Skeletal muscle cell (primary cell): Measurements from ENCODE around the gene GREB1.

ENCODE experiments used
- DNase-seq: peaks from one replicate; pipeline ENCODE4 v3.0.0-alpha.2; 2010; ENCODE audit warnings: low read depth
- H3K4me3 ChIP-seq: 2 replicates; pipeline ENCODE4 v1.5.1; 2011; ENCODE audit warnings: low read depth, mild to moderate bottlenecking, control low read depth, low read length, moderate library complexity

Gene GREB1

DNA sequence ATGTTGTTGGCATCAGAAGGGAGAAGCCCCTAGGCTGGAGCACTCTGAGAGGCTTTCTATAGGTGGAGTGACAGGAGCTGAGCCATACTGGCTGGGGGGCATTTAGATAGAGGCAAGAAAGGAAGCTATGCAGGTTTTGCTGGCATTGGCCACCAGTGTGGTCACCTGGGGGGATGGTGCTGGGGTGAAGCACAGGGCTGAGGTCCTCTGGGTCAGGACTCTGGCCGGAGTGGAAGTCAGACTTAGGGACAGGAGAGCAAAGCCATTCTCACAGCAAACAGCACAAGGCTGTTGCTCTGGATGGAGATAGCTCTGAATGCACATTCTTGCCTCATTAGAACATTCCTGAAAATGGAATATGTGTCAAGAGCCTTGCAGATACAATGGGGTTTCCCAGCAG lies 88.8 kb downstream of the GREB1 start:
- no peak overlapping the region for H3K4me3 ChIP-seq
- no peak for DNase-seq

DNA sequence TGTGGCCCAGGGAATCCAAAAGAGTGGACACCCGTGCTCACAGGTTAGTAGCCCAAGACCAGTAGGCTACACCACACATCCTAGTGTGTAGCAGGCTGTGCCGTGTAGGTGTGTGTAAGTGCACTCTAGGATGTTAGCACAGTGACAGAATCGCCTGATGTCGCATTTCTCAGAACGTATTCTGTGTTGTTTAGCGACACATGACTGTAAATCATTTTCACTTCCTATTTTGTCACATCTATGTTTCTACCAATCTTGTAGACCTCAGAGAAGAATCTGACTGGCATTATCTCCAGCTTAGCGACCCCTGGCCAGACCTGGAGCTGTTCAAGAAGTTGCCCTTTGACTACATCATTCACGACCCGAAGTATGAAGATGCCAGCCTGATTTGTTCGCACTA lies 91.0 kb downstream of the GREB1 start:
- no peak overlapping the region for H3K4me3 ChIP-seq
- DNase-seq, result no peak

DNA sequence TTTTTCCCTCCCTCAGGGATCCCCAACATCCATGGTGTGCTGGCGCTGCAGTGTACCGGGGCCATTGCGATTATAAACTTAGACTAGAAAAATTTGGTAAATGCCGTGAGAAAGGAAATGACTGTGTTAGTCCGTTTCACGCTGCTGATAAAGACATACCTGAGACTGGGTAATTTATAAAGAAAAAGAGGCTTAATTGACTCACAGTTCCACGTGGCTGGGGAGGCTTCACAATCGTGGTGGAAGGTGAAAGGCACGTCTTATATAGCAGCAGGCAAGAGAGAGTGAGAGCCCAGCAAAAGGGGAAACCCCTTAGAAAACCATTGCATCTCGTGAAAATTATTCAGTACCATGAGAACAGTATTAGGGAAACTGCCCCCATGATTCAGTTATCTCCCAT lies 91.8 kb downstream of the GREB1 start:
- H3K4me3 ChIP-seq, result no peak overlapping the region
- DNase-seq, result no peak

DNA sequence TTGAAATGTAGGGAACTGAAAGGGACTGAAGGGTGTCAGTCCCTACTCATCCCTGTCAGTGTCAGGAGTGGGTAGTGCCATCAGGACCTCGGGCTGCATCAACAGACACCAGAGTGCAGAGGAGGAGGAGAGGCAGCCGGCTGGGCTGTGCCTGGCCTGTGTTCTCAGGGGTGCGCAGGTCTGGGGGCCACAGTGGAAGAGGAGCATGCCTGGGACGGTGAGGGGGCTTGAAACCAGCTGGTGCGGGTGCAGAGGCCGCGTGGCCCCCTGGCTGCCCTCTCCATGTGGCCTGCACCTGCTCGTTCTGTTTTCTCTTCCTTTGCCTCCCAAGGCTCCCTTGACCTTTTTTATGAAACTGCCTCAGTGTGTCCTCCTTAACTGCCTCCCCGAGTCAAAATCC lies 94.8 kb downstream of the GREB1 start:
- no peak overlapping the region for H3K4me3 ChIP-seq
- no peak for DNase-seq

DNA sequence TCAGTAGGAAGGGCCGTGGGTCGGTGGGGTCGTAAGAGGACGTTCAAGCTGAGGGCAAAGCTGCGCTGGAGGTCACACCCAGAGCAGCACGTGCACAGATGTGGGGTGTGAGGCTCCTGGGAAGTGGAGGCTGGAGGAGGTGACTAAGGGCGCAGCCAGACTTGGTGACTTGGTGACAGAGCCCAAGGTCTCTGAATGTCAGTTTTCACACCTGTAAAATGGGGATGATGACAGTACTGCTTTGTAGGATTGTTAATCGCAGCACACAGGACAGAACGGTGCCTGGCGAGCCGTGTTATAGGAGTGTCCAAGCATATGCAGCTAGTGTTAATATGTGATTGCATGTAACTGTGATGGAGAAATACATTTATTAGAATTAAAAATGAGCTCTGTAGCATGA lies 95.4 kb downstream of the GREB1 start:
- no peak overlapping the region for H3K4me3 ChIP-seq
- DNase-seq, result no peak

DNA sequence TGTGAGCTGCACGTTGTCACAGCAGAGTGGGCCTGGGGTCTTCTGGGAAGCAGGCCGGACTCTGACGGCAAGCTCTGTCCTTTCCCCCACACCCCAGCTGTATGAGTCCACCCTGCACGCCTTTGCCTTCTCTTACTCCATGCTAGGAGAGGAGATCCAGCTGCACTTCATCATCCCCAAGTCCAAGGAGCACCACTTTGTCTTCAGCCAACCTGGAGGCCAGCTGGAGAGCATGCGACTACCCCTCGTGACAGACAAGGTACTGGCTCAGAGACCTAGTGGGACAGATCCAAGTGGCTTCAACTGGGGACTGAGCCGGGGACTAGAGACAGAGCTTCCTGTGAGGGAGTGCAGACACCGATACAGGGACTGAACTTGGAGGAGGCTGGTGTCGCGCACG lies 96.0 kb downstream of the GREB1 start:
- no peak for DNase-seq
- no peak overlapping the region for H3K4me3 ChIP-seq

DNA sequence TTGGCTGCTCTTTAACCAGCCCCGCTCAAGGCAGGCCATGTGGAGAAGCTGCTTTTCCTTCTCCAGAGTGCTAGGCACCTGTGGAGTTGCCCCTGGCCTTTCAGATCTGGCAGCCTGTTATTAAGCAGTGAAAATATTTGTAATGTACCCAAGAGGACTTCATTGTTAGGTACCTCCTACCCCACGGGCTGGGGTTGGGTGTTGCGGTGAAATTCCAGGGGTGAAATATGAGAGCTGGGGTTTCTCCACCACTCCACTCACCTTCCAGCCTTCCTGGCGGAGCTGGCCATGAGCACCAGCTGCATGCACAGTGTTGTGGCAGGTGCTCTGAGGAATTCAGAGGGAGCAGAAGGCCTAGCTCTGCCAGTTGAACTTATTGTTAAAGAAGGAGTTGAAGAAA lies 97.0 kb downstream of the GREB1 start:
- no peak for DNase-seq
- no peak overlapping the region for H3K4me3 ChIP-seq

DNA sequence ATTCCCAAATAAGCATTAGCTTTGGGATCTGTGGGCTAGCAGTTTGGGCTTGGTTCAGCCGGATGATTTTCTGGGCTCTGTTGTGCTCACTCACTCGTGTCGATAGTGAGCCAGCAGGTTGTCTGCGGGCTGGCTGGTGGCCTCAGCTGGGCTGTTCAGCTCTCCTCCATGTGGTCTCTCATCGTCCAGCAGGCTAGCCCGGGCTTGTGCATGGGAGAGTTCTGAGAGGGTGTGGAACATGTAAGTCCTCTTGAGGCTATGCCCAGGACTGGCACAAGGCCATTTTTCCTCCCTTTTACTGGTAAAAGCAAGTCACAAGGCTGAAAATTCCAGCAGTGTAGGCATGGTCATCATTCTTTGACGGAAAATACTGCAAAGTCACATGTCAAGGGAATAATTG lies 97.6 kb downstream of the GREB1 start:
- no peak for DNase-seq
- H3K4me3 ChIP-seq, result no peak overlapping the region

DNA sequence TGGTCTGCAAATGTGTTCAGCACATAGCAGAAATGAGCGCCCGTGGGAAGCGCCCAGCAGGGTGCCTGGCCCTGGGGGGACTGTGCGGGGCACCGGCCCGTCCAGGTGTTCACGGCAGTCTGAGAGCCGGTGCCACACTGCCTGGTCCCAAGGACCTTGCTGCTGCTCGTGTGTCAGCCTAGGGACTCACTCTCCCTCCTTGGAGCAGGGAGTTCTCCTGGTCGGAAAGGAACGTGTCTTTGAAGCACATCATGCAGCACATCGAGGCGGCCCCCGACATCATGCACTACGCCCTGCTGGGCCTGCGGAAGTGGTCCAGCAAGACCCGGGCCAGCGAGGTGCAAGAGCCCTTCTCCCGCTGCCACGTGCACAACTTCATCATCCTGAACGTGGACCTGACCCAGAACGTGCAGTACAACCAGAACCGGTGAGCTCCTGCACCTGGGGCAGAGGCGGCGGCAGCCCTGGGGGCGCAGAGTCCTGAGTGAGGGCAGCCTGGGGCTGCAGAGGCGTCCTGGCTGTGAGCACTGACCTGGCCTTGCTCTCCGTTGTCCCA lies 100.2 kb downstream of the GREB1 start:
- DNase-seq, result no peak
- H3K4me3 ChIP-seq, result no peak overlapping the region

DNA sequence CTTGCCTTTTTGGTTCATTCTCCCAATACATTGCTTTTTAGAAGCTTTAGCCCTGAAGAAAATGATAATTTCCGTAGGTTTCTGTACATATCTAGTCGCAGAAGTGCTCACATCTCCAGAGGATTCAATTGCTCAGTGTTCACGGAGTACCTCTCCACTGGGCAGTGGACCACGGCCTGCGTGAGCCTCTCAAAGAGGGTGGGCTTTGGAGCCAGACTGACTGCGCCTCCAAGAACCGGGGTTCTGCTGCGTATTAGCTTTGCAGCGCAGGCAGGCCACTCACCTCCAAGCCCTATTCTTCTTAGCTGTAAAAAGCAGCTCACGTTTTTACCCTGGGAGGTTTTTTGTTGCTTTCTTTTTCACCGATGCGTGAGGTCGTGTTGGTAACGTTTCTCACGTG lies 100.7 kb downstream of the GREB1 start:
- DNase-seq, result no peak
- H3K4me3 ChIP-seq, result no peak overlapping the region

DNA sequence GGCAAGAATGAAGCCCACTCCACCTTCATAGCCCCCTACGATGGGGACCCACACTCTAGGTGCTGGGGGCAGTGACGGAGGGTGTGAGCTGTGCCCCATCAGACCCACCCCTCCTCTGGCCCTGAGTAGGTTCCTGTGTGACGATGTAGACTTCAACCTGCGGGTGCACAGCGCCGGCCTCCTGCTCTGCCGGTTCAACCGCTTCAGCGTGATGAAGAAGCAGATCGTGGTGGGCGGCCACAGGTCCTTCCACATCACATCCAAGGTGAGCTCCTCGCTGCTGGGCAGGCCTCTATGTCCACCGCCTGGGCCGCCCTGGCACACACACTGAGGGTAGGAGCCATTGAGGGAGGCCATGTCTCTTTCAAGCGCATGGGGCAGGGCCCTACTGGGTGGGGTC lies 101.3 kb downstream of the GREB1 start:
- no peak for DNase-seq
- no peak overlapping the region for H3K4me3 ChIP-seq

DNA sequence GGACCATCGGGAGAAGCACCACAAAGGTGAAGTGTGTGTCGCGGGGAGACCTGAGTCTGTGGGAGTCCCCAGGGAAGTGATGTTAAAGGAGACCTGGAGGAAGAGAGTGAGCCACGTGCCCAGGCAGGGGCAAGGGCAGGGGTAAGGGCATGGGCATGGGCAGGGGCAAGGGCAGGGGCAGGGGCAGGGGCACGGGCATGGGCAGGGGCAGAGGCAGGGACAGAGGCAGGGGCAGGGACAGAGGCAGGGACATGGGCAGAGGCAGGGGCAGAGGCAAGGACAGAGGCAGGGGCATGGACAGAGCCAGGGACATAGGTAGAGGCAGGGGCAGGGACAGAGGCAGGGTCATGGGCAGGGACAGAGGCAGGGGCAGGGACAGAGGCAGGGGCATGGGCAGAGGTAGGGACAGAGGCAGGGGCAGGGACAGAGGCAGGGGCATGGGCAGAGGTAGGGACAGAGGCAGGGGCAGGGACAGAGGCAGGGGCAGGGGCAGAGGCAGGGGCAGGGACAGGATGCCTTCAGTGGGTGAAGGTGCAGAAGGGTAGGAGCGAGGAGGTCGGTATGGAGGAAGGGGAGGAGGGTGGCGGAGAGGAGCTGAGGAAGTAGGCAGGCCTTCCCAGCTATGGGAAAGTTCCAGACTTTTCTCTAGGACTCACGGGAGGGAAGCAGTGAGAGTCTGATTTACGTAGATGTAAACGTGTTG lies 102.9 kb downstream of the GREB1 start:
- no peak for DNase-seq
- no peak overlapping the region for H3K4me3 ChIP-seq

DNA sequence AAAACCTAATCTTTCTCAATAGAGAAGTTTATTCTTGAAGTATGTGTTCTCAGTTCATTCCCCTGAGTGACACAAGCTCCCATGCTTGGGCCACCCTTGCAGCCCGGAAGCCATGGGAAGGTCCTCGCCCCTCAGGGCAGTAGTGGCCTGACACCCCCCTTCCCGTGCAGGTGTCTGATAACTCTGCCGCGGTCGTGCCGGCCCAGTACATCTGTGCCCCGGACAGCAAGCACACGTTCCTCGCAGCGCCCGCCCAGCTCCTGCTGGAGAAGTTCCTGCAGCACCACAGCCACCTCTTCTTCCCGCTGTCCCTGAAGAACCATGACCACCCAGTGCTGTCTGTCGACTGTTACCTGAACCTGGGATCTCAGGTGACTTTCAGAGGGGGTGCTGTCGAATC lies 103.7 kb downstream of the GREB1 start:
- DNase-seq, result no peak
- no peak overlapping the region for H3K4me3 ChIP-seq

DNA sequence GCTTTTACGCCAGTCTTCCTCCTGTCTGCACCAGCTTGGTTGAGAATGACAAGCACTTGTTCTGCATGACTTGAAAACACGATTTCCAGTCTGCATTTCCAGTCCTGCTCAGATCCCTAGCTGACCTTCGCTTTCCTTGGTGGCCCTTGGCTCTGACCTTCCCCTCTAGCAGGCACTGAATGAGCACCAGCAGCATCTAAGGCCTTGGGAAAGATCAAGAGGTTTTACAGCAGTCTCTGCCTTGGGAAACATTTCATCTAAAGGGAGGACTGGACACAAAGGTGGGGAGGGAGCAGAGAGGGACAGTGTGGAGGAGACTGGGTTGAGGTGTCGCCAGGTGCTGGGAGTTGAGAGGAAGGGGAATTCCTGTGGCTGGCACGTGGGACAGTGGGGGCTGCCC lies 105.7 kb downstream of the GREB1 start:
- no peak overlapping the region for H3K4me3 ChIP-seq
- no peak for DNase-seq

DNA sequence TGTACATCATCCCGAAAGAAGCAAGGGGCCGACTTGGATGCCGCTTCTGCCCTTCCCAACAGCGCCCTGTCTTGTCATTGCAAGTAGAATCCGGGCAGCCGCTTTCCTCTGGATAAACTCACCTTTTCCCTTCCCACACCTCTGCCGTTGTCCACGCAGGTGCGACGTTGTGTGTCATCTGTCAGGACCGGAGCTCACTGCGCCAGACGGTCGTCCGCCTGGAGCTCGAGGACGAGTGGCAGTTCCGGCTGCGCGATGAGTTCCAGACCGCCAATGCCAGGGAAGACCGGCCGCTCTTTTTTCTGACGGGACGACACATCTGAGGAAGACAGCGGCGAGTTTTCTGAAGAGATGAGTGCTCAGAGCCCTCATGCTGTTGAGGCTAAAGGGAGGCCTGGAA lies 106.3 kb downstream of the GREB1 start:
- H3K4me3 ChIP-seq, result no peak overlapping the region
- no peak for DNase-seq

DNA sequence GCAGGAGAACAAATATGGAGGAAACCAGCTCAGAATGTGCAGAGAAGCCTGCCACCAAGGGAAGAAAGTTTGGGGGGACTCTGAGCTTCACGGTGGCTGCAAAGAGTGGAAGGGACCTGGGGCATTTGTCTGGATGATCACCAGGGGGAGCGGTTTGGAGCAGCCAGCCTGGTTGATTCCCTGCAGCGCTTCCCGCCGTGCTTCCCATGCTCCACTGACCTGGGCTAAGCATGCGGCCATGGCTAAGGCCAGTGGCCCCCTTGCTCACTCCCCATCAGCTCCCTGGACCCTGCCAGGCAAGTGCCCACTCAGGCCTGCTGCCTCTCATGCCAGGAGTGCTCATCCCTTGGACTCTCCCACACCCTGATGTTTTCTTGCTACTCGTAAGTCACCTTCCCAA lies 109.1 kb downstream of the GREB1 start:
- DNase-seq, result no peak
- H3K4me3 ChIP-seq, result no peak overlapping the region

DNA sequence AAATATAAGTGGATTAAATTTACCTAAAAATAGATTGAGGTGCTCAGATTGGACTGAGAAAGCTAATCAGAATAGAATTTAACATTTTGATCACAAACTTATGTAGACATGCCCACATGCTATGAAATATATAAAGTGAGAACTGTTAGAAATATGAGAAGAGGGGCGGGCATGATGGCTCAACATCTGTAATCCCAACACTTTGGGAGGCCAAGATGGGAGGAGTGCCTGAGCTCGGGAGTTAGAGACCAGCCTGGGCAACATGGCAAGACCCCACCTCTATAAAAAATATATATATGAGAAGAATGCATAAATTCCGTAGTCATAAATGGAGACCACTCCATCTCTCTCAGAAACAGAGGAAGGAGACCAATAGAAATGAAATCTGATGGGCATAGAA lies 110.4 kb downstream of the GREB1 start:
- H3K4me3 ChIP-seq, result no peak overlapping the region
- no peak for DNase-seq

DNA sequence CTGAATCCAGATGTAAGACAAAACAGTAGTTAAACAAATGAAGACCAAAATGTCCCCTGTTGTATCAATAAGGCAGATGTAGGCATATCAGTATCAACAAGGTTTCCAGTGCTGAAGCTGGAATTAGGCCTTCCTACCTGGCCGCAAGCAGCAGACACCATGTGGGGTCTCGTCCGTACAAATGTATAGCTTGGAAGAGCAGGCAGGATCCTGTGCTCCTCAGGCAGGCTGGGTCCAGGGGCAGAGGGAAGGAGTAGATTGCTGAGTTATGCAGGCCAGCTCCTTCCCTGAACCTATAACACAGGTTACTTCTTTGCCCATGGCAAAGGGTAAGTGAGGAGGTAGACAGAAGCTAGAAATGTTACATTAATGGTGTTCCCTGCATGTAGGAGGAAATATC lies 112.7 kb downstream of the GREB1 start:
- no peak overlapping the region for H3K4me3 ChIP-seq
- no peak for DNase-seq

DNA sequence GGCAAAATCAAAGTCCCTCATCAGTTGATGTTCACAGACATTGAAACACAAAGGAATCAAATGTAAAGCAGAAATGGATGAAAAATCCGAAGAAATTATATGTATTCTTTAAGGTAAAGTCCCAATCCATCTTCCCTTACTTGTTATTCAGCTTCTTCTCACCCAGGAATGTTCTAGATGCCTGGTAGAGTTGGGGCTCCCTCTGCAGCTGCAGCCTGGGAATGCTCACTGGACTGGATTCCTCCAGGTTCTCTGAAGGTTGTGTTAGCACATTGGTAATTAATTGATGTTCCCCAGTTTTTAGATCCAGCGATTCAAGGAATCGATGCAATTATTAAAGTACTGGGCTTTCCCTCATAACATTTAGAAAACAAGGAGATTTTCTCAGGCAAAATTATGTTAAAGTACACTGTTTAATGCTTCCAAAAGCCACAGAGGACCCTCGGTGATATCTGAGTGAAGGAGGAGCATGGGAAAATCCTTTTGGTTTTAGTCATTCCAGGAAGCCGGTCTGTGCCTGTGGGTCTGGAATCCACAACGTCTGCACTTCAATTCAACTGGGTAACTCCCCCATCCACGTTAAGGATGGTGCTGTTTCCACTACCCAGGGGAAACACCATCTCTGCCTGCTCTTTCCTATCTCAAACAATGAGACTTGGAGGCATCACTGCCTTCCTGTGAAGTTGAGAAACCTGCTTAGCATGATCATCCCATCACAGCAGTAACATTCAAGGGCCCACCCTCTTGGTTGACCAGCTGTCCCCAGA lies 114.2 kb downstream of the GREB1 start:
- no peak for DNase-seq

DNA sequence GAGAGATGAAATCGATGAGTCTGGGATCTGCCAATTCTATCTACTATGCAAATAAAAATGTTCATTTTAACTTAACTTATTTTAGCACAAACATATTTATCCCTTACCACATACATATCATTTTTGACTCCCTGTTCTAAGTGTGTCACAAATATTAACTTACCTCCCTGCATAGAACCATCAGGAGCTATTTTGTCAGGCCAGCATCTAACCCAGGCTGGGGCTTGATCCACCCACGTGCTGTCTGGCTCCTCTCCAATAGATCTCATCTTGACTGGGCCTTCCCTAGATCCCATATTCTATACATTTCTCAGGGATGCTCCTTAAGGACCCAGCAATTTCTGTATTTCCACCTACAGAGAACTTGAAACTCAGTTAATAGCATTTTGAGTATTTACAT lies 115.2 kb downstream of the GREB1 start:
- no peak overlapping the region for H3K4me3 ChIP-seq
- DNase-seq, result no peak

More for the DNA sequence above, 114.2 kb downstream of the GREB1 start:
- H3K4me3 ChIP-seq, result no peak overlapping the region
